Activated CD4-positive, alpha-beta T cell treated with anti-CD3 and anti-CD28 coated beads, Interleukin-10, Interleukin-2, amounts not matched to agents 100 ng/mL and 50 ng/mL, durations not matched to agents 16 hours and 8 hours (primary cell): ENCODE results near the gene SELENOM.

ENCODE experiments used
- DNase-seq: peaks from one replicate; pipeline ENCODE4 v3.0.0-alpha.2; 2020

Gene SELENOM

GRCh38 chr22:31107178-31107893 lies at the start of gene SELENOM:
TSS of gene SELENOM (minus strand) at chr22:31107568. CDS start at chr22:31107505, 63 bp downstream.
- DNase-seq, result peak; percentile 92

DNA sequence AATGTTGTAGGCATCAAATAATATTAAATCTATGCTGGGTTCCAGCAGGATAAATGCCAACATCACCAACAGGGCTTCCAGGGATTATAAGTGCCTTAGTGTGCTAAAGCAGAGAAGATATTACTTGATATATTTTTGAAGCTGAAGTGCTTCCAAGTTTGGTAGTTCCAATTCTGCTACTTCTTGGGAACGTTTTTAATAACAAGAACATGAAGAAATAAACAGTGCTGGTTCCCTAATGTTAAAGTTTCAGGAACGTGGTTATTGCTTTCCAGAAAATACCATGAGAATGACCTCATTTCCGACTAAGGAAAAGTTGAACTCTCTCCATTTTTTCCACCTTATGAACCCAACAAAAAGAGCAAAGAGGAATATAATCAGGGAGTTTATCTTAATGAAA lies 48.1 kb upstream of the SELENOM start:
- no peak for DNase-seq

- no peak for DNase-seq
These were observed 47.6 kb upstream of the SELENOM start for GRCh38 chr22:31154975-31155374.

- no peak for DNase-seq
These were observed 46.0 kb upstream of the SELENOM start for GRCh38 chr22:31153357-31153756.

DNA sequence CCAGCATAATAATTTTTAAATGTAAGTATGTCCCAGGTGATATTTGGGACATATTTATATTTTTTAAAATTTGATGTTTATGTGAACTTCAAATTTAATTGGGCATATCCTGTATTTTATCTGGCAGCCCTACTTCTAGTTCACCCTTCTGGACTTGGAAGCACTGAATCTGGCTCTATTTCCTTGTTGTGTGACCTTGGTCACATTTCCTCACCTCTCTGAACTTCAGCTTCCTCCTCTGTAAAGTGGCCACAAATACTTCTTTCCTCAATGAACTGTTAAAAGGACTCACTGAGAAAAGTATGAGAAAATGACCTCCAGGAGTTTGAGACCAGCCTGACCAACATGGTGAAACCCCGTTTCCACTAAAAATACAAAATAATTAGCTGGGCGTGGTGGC lies 44.5 kb upstream of the SELENOM start:
- DNase-seq, result no peak

- DNase-seq, result no peak
These were observed 43.2 kb upstream of the SELENOM start for GRCh38 chr22:31150615-31151014.

- peak; percentile 52 for DNase-seq
These were observed 41.7 kb upstream of the SELENOM start for GRCh38 chr22:31148953-31149627.

DNA sequence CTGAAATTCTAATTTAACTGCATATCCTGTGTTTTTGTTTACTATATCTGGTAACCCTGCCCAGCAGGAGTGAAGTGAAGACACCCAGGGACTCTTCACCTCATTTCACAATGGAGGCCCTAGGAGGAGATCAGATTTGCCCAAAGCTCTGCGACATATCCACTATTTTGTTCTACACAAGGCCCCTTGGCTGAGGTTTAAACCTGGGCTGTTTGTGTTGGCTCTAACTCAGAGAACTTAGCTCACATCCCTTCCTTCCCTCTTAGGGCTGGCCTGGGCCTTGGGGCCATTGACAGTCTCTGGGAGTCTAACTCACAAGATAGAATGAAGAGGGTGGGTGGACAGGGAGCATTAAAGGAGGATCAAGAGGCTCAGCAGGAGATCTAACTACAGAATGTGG lies 41.1 kb upstream of the SELENOM start:
- DNase-seq, result no peak

GRCh38 chr22:31144223-31144622 lies 36.9 kb upstream of the SELENOM start:
- peak; percentile 33 for DNase-seq

DNA sequence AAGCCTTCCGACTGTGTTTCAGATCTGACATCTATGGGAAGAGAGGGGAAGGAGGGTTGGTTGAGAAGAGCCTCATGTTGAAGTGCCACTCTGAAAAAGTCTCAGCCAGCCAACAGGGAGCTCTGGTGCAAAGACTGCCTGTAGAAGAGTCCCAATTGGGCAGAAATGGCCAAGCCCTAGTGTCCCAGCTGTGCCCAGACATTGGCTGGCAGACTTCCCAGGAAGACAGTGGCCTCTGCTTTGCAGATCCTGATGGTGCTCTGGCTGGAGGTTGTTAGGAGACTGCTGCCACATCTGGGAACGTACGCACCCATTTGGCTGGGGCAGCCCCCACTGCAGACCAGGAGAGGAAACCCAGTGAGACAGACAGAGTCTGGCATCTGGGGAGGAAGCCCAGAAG lies 36.2 kb upstream of the SELENOM start:
- no peak for DNase-seq

GRCh38 chr22:31143038-31143437 lies 35.7 kb upstream of the SELENOM start:
- DNase-seq, result no peak

GRCh38 chr22:31142285-31142684 lies 34.9 kb upstream of the SELENOM start:
- no peak for DNase-seq

- no peak for DNase-seq
These were observed 34.2 kb upstream of the SELENOM start for GRCh38 chr22:31141551-31141950.

DNA sequence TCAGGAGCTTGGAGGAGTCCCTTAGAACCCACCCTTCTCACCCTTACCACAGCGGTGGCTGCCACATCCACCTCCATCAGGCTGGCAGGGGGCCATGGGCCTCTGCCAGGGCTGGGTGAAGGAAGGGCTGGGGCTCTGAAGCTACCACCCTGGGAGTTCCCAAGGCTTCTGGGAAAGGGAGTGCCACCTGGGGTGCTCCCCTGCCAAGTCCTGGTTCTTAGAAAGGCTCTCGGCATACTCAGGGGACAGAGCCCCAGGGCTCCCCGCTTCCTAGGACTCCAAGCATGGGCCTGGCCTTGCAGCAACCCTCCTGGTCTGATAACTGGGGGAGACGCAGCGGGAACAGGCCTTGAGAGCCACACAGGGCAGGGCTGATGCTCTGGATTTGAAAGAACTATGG lies 33.4 kb upstream of the SELENOM start:
- no peak for DNase-seq

DNA sequence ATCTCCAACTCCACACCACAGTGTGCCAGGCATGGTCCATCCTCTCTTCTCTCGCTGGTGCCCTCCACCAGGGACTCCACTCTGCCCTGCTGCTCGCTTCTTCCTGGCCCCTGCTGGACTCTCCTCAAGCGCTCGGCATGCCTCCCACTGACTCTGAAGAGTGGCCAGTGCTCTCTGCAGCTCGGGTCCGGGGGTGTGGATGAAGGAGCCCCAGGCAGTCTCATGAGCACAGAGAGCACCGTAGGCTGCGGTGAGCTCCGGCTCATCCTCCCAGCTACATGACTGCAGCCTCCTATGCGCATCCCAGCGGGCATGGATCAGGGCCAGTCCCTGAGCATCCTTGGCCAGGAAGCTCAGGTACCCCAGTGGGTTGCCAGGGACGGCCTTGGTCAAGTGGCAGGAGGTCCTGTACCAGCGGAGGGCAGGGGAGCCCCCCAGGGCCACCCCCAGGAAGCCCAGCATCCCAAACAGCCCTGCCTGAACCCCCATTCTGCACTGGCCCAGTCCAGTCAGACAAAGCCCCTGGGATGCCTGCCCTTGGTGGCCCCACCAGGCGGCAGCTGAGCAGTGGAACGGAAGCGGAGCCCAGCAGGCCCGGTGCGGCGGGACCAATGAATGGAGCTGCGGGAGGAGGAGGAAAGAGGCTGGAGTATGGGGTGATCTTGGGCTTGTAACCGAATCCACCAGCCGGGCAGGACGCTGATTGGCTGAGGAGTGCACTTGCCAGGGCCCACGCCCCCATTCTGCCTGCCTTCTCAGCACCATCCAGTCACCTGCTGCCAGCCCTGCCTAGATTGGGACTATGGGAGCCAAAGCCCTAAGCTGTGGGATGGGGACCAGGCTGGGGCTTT lies 32.7 kb upstream of the SELENOM start, which contains the start of gene PLA2G3:
Gene PLA2G3, minus strand, starts transcription at position 643 of the 851 bp plus-strand sequence. Its CDS starts 154 bp downstream, at position 489.
- no peak for DNase-seq

DNA sequence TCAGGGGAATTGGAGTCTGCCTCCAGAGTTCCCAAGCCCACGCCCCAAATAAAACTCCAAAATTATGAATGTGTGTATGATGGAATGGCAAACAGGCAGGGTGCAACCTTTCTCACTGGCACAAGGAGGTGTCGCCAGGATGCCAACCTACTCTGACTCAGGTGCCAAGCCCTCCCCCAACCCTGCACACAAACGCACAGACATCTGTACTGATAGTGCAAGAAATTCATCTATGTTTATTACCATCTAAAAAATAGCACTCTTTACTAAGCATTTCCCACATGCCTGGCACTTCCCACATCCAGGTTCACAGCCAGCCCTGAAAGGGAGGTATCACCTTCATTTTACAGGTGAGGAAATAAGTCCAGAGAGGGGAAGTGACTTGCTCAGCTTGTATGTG lies 31.7 kb upstream of the SELENOM start:
- DNase-seq, result no peak

DNA sequence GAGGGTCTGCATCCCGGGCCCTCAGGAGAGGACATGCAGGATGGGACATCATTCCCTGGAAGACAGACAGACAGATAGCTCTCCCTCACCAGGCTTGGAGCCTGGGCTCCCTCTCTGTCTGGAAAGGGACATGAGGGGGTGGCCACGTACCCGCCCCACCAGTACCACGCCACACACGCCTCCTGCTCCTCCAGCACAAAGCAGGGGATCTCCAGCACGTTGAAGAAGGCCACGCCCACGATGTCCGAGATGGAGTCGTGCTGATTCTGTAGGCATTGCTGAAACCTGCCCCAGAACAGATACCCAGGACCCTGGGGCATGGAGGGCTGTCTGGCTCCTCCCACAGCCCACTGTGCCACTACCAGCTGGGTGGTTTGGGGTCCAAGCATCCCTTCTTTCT lies 30.8 kb upstream of the SELENOM start:
- no peak for DNase-seq

DNA sequence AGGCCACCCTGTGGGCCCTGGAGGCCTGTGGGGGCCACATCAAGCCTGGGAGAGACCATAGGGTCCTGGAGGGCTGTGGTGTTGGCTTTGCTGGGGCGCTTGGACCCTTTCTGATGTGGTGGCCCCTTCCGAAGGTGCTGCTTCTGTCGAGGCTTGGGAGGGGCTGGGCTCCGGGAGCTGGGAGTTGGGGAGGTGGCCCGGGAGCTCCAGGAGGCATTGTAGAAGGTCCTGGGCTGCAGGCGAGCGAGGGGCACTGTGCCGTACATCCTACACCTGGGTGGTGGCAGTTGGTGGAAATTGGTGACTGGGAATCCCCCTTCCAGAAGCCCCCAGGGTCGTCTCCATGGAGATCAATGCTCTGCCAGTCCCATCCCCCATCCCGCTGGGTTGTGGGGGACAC lies 30.4 kb upstream of the SELENOM start:
- DNase-seq, result no peak

- no peak for DNase-seq
These were observed 29.3 kb upstream of the SELENOM start for GRCh38 chr22:31136711-31137110.

- DNase-seq, result no peak
These were observed 28.8 kb upstream of the SELENOM start for GRCh38 chr22:31136155-31136554.

DNA sequence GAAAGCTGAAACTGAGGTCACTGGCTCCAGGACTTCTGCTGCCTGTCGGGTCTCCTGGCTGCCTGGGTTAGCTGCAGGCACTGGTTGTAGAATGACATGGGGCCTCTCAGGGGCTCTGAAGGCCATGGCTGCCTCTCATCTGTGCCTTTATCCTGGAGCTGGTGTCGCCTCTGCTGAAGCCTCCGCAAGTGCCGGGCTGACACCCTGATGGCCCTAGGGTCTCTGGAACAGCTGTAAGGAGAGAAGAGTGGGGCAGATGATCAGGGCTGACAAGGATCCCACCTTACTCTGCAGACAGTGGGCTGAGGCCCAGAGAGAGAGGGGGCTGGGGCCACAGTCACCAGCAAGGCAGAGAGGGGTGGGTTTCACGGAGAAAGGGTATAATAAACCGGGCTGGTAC lies 28.3 kb upstream of the SELENOM start:
- no peak for DNase-seq

DNA sequence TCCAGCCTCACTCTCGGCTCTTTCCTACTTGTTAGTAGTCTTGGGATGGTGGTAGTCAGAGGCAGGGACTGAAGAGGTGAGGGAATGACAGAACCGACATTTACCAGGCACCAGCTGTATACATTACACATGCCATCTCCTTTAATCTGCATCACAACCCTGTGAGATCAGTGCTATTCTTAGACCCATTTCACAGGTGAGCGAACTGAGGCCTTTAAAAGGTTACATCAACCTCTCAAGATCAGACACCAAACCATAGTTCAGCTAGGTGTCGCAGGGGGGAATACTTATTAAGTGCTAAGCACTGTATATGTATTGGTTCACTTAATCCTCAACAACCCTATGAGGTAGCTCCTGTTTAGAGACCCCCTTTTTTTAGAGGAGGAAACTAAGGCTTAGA lies 27.3 kb upstream of the SELENOM start:
- DNase-seq, result no peak

DNA sequence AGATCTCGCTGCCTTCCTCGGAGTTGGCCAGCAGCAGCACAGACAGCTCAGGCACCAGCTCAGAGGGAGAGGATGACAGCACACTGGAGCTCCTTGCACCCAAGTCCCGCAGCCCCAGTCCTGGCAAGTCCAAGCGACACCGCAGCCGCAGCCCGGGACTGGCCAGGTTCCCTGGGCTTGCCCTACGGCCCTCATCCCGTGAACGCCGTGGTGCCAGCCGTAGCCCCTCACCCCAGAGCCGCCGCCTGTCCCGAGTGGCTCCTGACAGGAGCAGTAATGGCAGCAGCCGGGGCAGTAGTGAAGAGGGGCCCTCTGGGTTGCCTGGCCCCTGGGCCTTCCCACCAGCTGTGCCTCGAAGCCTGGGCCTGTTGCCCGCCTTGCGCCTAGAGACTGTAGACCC lies 26.5 kb upstream of the SELENOM start:
- DNase-seq, result no peak

GRCh38 chr22:31130873-31131272 lies 23.5 kb upstream of the SELENOM start:
- no peak for DNase-seq
